Measurements from ENCODE around the gene TMEM45A. TPM values are rescaled to one million over a fixed set of nuclear protein-coding genes. Genes with fewer than 3 reads are reported as not detected.
A peak's percentile ranks its signal among the peaks of the same experiment; 100 is the strongest.
"Not testable (repeated sequence)": the region's sequence is repeated elsewhere in the genome, so short reads cannot be mapped to it uniquely, and the experiment has no call there.

The TMEM45A gene, protein sequence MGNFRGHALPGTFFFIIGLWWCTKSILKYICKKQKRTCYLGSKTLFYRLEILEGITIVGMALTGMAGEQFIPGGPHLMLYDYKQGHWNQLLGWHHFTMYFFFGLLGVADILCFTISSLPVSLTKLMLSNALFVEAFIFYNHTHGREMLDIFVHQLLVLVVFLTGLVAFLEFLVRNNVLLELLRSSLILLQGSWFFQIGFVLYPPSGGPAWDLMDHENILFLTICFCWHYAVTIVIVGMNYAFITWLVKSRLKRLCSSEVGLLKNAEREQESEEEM
- 0.11 and 1.3 TPM in 2 replicates for total RNA-seq (2014; rRNA removed; shearing (Covaris generic); ENCODE audit: low replicate concordance)

DNA sequence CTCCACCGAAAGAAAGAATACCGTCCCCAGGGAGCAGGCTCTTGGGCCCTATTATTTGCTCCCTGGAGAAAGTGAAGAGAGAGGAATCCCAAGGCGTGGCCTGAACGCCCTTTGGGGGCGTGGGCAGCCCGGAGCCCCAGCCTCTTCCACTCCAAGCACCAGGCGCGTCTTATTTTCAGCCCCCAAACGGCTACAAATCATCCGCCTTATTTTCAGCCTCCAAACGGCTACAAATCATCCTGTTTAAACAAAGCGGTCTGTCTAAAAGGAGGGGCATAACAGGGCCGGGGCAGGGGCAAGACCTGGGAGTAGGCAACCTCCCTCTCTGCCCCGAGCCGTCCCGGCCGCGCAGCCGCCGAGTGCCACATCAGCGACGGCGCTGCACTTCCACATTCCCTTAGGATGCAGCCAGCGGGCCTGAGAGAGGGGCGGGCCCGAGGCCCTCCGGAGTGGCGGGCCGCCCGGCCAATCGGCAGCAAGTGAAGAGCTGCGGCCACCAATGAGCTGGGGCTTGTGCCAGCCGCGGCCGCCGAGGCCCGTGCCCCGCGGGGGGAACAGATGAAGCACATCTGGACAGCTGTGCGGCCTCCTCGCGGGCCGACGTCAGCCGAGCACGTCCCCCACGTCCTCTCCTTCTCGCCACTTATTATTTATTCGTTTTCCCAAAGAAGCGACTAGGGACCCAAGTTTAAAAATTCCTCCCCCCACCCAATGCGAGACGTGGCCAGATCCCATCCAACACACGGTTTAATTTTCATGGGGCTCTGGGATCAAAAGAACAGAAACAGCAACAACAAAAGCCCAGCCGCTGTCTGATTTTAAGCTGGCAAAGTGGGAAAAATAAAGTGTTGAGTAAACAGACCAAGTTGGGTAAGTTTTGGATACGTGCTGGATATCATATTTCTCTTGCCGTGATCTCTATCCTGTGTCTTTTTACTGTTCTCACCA is at the start of gene TMEM45A:
Gene TMEM45A, plus strand, starts transcription at position 561 of the 948 bp plus-strand sequence. CDS start 62,593 bp downstream, outside the sequence.
- peaks cover 11% of the 10 kb centered on the region for H3K4me1 ChIP-seq (ENCODE audit: low read length)
- peak; percentile 85 for DNase-seq
- H3K79me2 ChIP-seq (ENCODE audit: low read length), result no peaks in the 10 kb centered on the region
- peak within 1 kb of the TSS; percentile 82 for H3K4me2 ChIP-seq (ENCODE audit: low read depth, low read length, poor library complexity, severe bottlenecking)
- H3K4me3 ChIP-seq (ENCODE audit: low read length), result peak within 1 kb of the TSS; percentile 70
- no peaks in the 10 kb centered on the region for H4K20me1 ChIP-seq (ENCODE audit: insufficient read depth, low read depth, low read length)
- H3K9ac ChIP-seq (ENCODE audit: low read length), result peak within 1 kb of the TSS; percentile 49
- H3K36me3 ChIP-seq (ENCODE audit: insufficient read depth, low read length), result no peaks in the 10 kb centered on the region
- no peaks in the 10 kb centered on the region for H3K9me2 ChIP-seq (replicated peaks; ENCODE audit: insufficient read depth, low read length)
- no peaks in the 10 kb centered on the region for H3K9me3 ChIP-seq (ENCODE audit: low read length)
- H2AFZ ChIP-seq (ENCODE audit: low read length), result peak within 1 kb of the TSS; percentile 83
- no peaks in the 10 kb centered on the region for H3K27me3 ChIP-seq (ENCODE audit: low read length)
- H3K27ac ChIP-seq (ENCODE audit: low read length), result no peak within 1 kb of the TSS

DNA sequence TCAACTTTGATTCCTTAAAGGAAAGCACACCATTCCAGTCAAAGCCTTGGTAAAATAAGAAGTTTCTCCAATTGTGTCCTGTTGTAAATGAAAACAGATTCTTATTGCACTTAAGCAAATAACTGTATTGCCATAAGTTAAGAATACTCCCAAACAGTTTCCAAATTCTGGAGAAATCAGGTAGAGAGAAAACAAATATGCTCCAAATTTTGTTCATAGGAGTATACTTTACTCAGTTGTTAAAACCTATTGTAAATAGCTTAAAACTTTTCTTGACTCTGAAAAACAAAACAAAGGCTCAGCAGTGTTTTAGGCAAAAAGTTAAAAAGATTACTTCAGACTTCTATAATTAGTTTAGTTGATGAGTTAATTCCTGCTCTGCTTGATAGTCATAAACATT is 48.7 kb upstream of the TMEM45A start:
- no peaks in the 10 kb centered on the region for H3K27me3 ChIP-seq (ENCODE audit: low read length)
- no peak overlapping the region for H3K4me3 ChIP-seq (ENCODE audit: low read length)
- no peak overlapping the region for H3K9ac ChIP-seq (ENCODE audit: low read length)
- no peak overlapping the region for H3K4me2 ChIP-seq (ENCODE audit: low read depth, low read length, poor library complexity, severe bottlenecking)
- H3K9me2 ChIP-seq (replicated peaks; ENCODE audit: insufficient read depth, low read length), result no peaks in the 10 kb centered on the region
- no peaks in the 10 kb centered on the region for H3K4me1 ChIP-seq (ENCODE audit: low read length)
- H3K9me3 ChIP-seq (ENCODE audit: low read length), result no peaks in the 10 kb centered on the region
- H3K79me2 ChIP-seq (ENCODE audit: low read length), result no peaks in the 10 kb centered on the region
- H3K27ac ChIP-seq (ENCODE audit: low read length), result no peak overlapping the region
- DNase-seq, result no peak
- no peaks in the 10 kb centered on the region for H4K20me1 ChIP-seq (ENCODE audit: insufficient read depth, low read depth, low read length)
- no peak overlapping the region for H2AFZ ChIP-seq (ENCODE audit: low read length)
- H3K36me3 ChIP-seq (ENCODE audit: insufficient read depth, low read length), result no peaks in the 10 kb centered on the region

DNA sequence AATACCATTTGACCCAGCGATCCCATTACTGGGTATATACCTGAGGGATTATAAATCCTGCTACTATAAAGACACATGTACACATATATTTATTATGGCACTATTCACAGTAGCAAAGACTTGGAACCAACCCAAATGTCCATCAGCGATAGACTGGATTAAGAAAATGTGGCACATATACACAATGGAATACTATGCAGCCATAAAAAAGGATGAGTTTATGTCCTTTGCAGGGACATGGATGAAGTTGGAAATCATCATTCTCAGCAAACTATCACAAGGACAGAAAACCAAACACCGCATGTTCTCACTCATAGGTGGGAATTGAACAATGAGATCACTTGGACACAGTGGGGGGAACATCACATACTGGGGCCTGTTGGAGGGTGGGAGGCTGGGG is 45.4 kb upstream of the TMEM45A start:
- H3K9ac ChIP-seq (ENCODE audit: low read length); H3K4me2 ChIP-seq (ENCODE audit: low read depth, low read length, poor library complexity, severe bottlenecking); H3K4me3 ChIP-seq (ENCODE audit: low read length); H3K9me3 ChIP-seq (ENCODE audit: low read length); H3K9me2 ChIP-seq (replicated peaks; ENCODE audit: insufficient read depth, low read length); H3K36me3 ChIP-seq (ENCODE audit: insufficient read depth, low read length); H3K4me1 ChIP-seq (ENCODE audit: low read length); H4K20me1 ChIP-seq (ENCODE audit: insufficient read depth, low read depth, low read length); H2AFZ ChIP-seq (ENCODE audit: low read length); H3K27me3 ChIP-seq (ENCODE audit: low read length); DNase-seq; H3K79me2 ChIP-seq (ENCODE audit: low read length); H3K27ac ChIP-seq (ENCODE audit: low read length): not testable (repeated sequence)

DNA sequence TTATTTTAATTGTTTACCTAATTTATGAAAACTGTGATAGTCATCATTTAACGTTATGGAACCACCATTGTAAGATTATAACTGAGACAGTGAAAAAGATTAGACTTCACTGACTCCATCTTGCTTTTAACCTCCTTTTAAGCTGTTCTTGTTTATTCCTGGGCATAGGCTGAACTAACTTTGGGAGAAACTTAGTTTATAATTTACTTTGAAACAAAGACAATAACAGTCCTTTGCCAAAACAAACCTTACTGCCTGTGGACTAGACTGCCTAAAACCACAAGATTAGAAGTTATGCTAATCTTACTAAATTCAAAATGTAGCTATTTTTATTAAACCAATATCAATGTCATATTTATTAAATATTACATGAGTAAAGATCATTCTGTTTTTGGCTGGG is 44.3 kb upstream of the TMEM45A start:
- no peaks in the 10 kb centered on the region for H3K9me3 ChIP-seq (ENCODE audit: low read length)
- no peak overlapping the region for H3K27ac ChIP-seq (ENCODE audit: low read length)
- no peaks in the 10 kb centered on the region for H4K20me1 ChIP-seq (ENCODE audit: insufficient read depth, low read depth, low read length)
- H2AFZ ChIP-seq (ENCODE audit: low read length), result no peak overlapping the region
- H3K9me2 ChIP-seq (replicated peaks; ENCODE audit: insufficient read depth, low read length), result no peaks in the 10 kb centered on the region
- H3K4me2 ChIP-seq (ENCODE audit: low read depth, low read length, poor library complexity, severe bottlenecking), result no peak overlapping the region
- no peaks in the 10 kb centered on the region for H3K27me3 ChIP-seq (ENCODE audit: low read length)
- no peaks in the 10 kb centered on the region for H3K36me3 ChIP-seq (ENCODE audit: insufficient read depth, low read length)
- no peak for DNase-seq
- no peak overlapping the region for H3K9ac ChIP-seq (ENCODE audit: low read length)
- H3K79me2 ChIP-seq (ENCODE audit: low read length), result no peaks in the 10 kb centered on the region
- no peaks in the 10 kb centered on the region for H3K4me1 ChIP-seq (ENCODE audit: low read length)
- H3K4me3 ChIP-seq (ENCODE audit: low read length), result no peak overlapping the region

DNA sequence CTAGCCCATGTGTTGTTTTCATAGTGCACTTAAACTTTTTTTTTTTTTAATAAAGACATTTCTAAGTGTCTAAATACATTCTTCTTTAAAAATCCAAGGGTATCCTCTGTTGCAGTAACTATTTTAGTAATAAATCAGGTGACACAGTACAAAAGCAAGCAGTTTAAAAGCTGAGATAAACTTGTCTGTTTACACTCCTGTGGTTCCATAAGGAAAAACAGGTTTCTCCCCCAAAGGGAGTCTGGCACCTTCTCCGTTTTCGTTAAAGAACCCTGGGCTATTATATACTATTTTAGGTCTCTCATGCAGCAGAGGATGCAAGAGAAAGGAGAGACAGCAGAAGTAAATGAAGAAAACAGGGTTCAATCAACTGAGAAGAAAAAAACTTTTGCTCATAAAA is 43.2 kb upstream of the TMEM45A start:
- Histone ChIP-seq H3K4me2 (ENCODE audit: low read depth, low read length, poor library complexity, severe bottlenecking) (no peak overlapping the region), H3K4me1 (ENCODE audit: low read length) (no peaks in the 10 kb centered on the region), H2AFZ (ENCODE audit: low read length) (no peak overlapping the region), H3K9me2 (replicated peaks; ENCODE audit: insufficient read depth, low read length) (no peaks in the 10 kb centered on the region), H3K27ac (ENCODE audit: low read length) (no peak overlapping the region), H3K27me3 (ENCODE audit: low read length) (no peaks in the 10 kb centered on the region), H3K9me3 (ENCODE audit: low read length) (no peaks in the 10 kb centered on the region), H3K36me3 (ENCODE audit: insufficient read depth, low read length) (no peaks in the 10 kb centered on the region), H3K9ac (ENCODE audit: low read length) (no peak overlapping the region), H3K79me2 (ENCODE audit: low read length) (no peaks in the 10 kb centered on the region), H3K4me3 (ENCODE audit: low read length) (no peak overlapping the region), H4K20me1 (ENCODE audit: insufficient read depth, low read depth, low read length) (no peaks in the 10 kb centered on the region)
- DNase-seq, result no peak

DNA sequence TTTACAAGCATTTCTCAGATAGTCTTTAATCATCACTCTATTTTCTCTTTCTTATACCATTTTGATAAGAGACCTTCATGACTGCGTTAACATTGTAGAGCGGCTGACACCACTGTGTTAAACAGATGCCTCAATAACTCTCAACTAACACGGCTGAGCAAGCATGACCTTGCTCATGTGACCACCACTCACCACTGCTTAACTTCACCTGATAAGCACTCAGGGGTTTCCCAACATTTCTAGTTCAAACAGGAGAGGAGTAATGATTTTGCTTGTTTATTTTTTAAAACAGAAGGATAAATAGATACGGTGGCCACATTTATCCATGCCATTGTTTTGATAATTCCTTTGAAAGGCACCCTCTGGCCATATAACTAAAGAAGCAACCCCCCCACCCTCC is 37.7 kb upstream of the TMEM45A start:
- Histone ChIP-seq H3K9ac (ENCODE audit: low read length) (no peak overlapping the region), H3K4me3 (ENCODE audit: low read length) (no peak overlapping the region), H3K27me3 (ENCODE audit: low read length) (no peaks in the 10 kb centered on the region), H4K20me1 (ENCODE audit: insufficient read depth, low read depth, low read length) (no peaks in the 10 kb centered on the region), H3K4me2 (ENCODE audit: low read depth, low read length, poor library complexity, severe bottlenecking) (no peak overlapping the region), H3K36me3 (ENCODE audit: insufficient read depth, low read length) (no peaks in the 10 kb centered on the region), H3K4me1 (ENCODE audit: low read length) (no peaks in the 10 kb centered on the region), H3K9me2 (replicated peaks; ENCODE audit: insufficient read depth, low read length) (no peaks in the 10 kb centered on the region), H3K27ac (ENCODE audit: low read length) (no peak overlapping the region), H3K9me3 (ENCODE audit: low read length) (no peaks in the 10 kb centered on the region), H2AFZ (ENCODE audit: low read length) (no peak overlapping the region), H3K79me2 (ENCODE audit: low read length) (no peaks in the 10 kb centered on the region)
- DNase-seq, result no peak

DNA sequence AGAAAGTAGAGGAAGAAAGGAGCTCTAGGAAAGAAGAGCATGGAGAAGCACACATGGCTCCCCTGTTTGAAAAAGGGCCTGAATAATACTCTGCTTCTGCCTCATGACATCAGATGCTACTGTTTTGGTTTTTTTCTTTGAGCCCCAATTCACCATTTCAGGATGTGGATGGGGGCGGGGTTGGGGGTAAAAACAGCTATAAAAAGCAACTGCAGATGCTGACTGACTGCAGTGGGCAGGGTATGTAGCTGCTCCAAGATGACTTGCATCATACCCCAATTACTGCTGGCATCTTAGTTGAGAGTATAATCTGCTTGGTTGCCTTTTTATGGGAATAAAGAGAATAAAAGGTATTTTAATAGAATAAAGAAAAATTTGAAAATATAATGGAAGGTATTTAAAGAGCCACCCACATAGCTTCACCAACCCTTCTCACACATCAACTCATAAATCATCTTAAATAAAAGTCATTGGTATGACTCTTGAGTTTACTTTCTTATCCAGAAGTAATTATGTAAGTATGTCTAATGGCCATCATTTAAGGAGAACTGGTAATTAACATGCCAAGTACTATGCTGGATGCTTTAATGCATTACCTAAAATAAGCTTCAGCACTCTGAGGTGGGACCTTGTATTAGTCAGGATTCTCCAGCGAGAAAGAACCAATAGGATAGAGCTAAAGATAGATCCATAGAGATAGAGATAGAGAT is 36.4 kb upstream of the TMEM45A start:
- no peak for DNase-seq
- H3K9me2 ChIP-seq (replicated peaks; ENCODE audit: insufficient read depth, low read length), result no peaks in the 10 kb centered on the region
- no peaks in the 10 kb centered on the region for H3K9me3 ChIP-seq (ENCODE audit: low read length)
- no peaks in the 10 kb centered on the region for H4K20me1 ChIP-seq (ENCODE audit: insufficient read depth, low read depth, low read length)
- no peaks in the 10 kb centered on the region for H3K36me3 ChIP-seq (ENCODE audit: insufficient read depth, low read length)
- H3K4me3 ChIP-seq (ENCODE audit: low read length), result no peak overlapping the region
- H3K27me3 ChIP-seq (ENCODE audit: low read length), result no peaks in the 10 kb centered on the region
- no peak overlapping the region for H3K27ac ChIP-seq (ENCODE audit: low read length)
- H3K9ac ChIP-seq (ENCODE audit: low read length), result no peak overlapping the region
- H3K4me2 ChIP-seq (ENCODE audit: low read depth, low read length, poor library complexity, severe bottlenecking), result no peak overlapping the region
- H2AFZ ChIP-seq (ENCODE audit: low read length), result no peak overlapping the region
- no peaks in the 10 kb centered on the region for H3K79me2 ChIP-seq (ENCODE audit: low read length)
- H3K4me1 ChIP-seq (ENCODE audit: low read length), result no peaks in the 10 kb centered on the region

DNA sequence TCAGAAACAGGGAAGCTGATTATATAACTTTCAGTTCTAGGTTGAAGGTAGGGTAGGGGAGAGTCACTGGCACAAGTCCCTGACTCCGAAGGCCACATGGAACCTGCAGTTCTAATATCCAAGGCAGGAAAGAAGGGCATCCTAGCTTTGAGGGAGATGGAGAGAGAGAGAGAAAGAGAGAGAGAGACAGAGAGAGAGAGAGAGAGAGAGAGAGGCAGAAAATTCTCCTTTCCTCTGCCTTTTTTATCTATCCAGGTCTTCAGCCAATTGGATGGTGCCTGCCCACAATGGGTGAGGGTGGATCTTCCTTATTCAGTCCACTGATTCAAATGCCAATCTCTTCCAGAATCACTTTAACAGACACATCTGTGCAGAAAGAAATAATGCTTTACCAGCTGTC is 35.7 kb upstream of the TMEM45A start:
- no peak overlapping the region for H2AFZ ChIP-seq (ENCODE audit: low read length)
- no peaks in the 10 kb centered on the region for H3K27me3 ChIP-seq (ENCODE audit: low read length)
- H3K4me1 ChIP-seq (ENCODE audit: low read length), result no peaks in the 10 kb centered on the region
- no peak overlapping the region for H3K9ac ChIP-seq (ENCODE audit: low read length)
- no peaks in the 10 kb centered on the region for H3K9me2 ChIP-seq (replicated peaks; ENCODE audit: insufficient read depth, low read length)
- H3K79me2 ChIP-seq (ENCODE audit: low read length), result no peaks in the 10 kb centered on the region
- H3K4me2 ChIP-seq (ENCODE audit: low read depth, low read length, poor library complexity, severe bottlenecking), result no peak overlapping the region
- H3K36me3 ChIP-seq (ENCODE audit: insufficient read depth, low read length), result no peaks in the 10 kb centered on the region
- no peaks in the 10 kb centered on the region for H4K20me1 ChIP-seq (ENCODE audit: insufficient read depth, low read depth, low read length)
- H3K4me3 ChIP-seq (ENCODE audit: low read length), result no peak overlapping the region
- H3K9me3 ChIP-seq (ENCODE audit: low read length), result no peaks in the 10 kb centered on the region
- no peak for DNase-seq
- H3K27ac ChIP-seq (ENCODE audit: low read length), result no peak overlapping the region

Measured in Karpas-422 (cell line).